Measurements from ENCODE around the gene TPK1. TPM values are rescaled to one million over a fixed set of nuclear protein-coding genes. Genes with fewer than 3 reads are reported as not detected.

Gene TPK1
- total RNA-seq, 1 donor from 2014 or later = 4.0 TPM

DNA sequence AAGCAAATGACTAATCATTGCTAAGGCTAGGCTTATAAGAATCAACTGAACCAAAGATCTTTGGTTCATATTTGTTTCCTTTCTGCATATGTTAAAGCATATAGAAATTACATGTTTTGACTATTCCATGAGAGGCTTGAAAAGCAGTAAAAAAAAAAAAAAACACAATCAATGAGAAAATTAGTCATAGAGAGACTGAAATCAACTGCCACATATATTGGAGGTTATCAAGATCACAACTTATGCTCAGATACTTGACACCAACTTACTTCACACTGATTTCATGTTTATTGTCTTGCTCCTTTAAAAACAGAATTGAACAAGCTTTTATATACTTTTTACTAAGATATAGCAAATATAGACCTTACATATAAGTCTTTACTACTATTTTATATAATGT is 161.3 kb downstream of the TPK1 start:
- H3K27me3 Mint-ChIP-seq (ENCODE audit: low read depth) = no peaks in the 10 kb centered on the region
- H3K9me3 Mint-ChIP-seq = no peaks in the 10 kb centered on the region
- no peaks in the 10 kb centered on the region for H3K36me3 Mint-ChIP-seq (ENCODE audit: low read depth)
- no peak for DNase-seq (ENCODE audit: low read depth, low spot score)
- no peak overlapping the region for H3K4me3 Mint-ChIP-seq
- TF ChIP-seq, protein P1, sequence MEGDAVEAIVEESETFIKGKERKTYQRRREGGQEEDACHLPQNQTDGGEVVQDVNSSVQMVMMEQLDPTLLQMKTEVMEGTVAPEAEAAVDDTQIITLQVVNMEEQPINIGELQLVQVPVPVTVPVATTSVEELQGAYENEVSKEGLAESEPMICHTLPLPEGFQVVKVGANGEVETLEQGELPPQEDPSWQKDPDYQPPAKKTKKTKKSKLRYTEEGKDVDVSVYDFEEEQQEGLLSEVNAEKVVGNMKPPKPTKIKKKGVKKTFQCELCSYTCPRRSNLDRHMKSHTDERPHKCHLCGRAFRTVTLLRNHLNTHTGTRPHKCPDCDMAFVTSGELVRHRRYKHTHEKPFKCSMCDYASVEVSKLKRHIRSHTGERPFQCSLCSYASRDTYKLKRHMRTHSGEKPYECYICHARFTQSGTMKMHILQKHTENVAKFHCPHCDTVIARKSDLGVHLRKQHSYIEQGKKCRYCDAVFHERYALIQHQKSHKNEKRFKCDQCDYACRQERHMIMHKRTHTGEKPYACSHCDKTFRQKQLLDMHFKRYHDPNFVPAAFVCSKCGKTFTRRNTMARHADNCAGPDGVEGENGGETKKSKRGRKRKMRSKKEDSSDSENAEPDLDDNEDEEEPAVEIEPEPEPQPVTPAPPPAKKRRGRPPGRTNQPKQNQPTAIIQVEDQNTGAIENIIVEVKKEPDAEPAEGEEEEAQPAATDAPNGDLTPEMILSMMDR (conservative IDR thresholded peaks at IDR 0.05) = no peak
- H3K4me1 Mint-ChIP-seq = no peaks in the 10 kb centered on the region
- H3K27ac Mint-ChIP-seq (ENCODE audit: unreplicated experiment) = no peak overlapping the region

DNA sequence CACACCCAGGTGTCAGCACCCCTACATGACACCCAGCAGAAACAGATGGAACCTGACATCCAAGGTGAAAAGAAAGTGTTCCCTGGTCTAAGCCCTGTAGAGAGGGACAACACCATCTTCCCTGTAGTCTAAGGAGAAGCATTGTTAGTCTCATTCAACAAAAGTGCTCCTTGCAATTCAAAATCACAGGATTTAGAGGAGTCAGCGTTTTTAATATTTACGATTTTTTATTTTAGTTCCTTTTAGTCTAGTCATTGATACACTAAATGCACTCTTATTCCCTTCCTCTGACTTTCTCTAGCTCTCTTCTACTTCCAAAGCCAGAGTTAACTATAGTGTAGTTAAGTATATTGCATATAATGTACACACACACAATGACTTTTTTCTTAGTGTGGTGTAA is 163.0 kb downstream of the TPK1 start:
- Mint-ChIP-seq H3K27ac (ENCODE audit: unreplicated experiment) (no peak overlapping the region), H3K36me3 (ENCODE audit: low read depth) (no peaks in the 10 kb centered on the region), H3K4me1 (no peaks in the 10 kb centered on the region), H3K4me3 (no peak overlapping the region), H3K27me3 (ENCODE audit: low read depth) (no peaks in the 10 kb centered on the region), H3K9me3 (no peaks in the 10 kb centered on the region)
- DNase-seq (ENCODE audit: low read depth, low spot score) = no peak
- TF ChIP-seq, protein P1 (conservative IDR thresholded peaks at IDR 0.05) = no peak

DNA sequence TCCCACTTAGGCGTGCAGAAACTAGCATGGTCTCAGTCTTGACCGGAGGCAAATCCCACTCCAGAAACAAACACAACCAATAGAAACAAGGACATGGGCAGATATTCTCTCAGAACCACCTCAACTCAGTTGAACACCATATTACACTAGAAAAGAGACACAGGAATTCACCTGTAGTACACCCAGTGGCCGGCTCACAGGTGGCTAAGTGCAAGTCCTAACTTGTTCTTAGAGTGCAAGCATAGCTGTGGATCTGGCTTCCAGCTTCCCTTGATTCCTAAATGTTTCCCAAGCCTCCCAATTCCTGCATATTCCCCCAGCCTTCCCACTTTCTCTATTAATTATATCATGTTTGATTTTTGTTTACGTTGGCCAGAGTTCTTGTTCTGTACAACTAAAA is 164.4 kb downstream of the TPK1 start:
- no peak overlapping the region for H3K4me3 Mint-ChIP-seq
- no peaks in the 10 kb centered on the region for H3K27me3 Mint-ChIP-seq (ENCODE audit: low read depth)
- TF ChIP-seq, protein P1 (conservative IDR thresholded peaks at IDR 0.05) = no peak
- H3K36me3 Mint-ChIP-seq (ENCODE audit: low read depth) = no peaks in the 10 kb centered on the region
- H3K27ac Mint-ChIP-seq (ENCODE audit: unreplicated experiment) = no peak overlapping the region
- DNase-seq (ENCODE audit: low read depth, low spot score) = no peak
- H3K9me3 Mint-ChIP-seq = no peaks in the 10 kb centered on the region
- no peaks in the 10 kb centered on the region for H3K4me1 Mint-ChIP-seq

DNA sequence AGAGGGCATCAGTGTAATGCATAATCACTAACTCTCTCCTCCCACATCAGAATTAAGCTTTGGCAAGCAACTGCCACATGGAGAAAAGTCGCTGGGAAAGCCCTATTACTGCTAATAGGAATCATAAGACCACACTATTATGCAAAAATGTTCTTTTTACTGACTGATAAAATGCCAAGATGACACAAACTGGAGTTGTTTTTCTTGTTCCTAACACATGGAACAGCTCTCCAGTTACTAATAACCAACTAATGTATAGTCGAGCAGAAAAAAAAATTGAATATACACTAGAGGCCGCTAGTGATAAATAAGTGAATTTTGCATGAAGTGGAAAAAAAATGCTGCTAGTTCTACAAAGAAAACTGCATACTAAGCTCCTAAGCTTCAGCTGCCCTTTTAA is 165.6 kb downstream of the TPK1 start:
- H3K36me3 Mint-ChIP-seq (ENCODE audit: low read depth) = no peaks in the 10 kb centered on the region
- TF ChIP-seq, protein P1 (conservative IDR thresholded peaks at IDR 0.05) = no peak
- H3K27ac Mint-ChIP-seq (ENCODE audit: unreplicated experiment) = no peak overlapping the region
- H3K9me3 Mint-ChIP-seq = no peaks in the 10 kb centered on the region
- no peak overlapping the region for H3K4me3 Mint-ChIP-seq
- no peaks in the 10 kb centered on the region for H3K4me1 Mint-ChIP-seq
- H3K27me3 Mint-ChIP-seq (ENCODE audit: low read depth) = no peaks in the 10 kb centered on the region
- no peak for DNase-seq (ENCODE audit: low read depth, low spot score)

DNA sequence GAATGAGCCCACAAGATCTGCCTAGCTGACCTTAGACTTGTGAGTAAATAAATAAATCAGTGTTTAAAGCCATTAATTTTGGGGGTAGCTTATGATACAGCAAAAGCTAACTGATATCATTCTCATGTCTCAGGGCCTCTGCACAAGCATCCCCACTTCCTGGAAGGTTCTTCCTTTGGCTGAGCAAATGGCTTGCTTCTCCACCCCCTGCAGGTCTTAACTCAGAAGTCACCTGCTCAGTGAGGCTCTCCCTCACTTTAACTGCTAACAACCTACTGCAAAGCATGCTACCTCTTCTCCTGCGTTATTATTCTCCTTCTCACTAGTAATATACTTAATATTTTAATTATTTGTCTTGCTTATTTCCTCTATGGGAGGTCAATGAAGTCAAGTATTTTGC is 167.3 kb downstream of the TPK1 start:
- peaks cover 2% of the 10 kb centered on the region for H3K9me3 Mint-ChIP-seq
- H3K36me3 Mint-ChIP-seq (ENCODE audit: low read depth) = no peaks in the 10 kb centered on the region
- TF ChIP-seq, protein P1 (conservative IDR thresholded peaks at IDR 0.05) = no peak
- no peak for DNase-seq (ENCODE audit: low read depth, low spot score)
- H3K4me1 Mint-ChIP-seq = no peaks in the 10 kb centered on the region
- H3K27ac Mint-ChIP-seq (ENCODE audit: unreplicated experiment) = no peak overlapping the region
- H3K4me3 Mint-ChIP-seq = no peak overlapping the region
- H3K27me3 Mint-ChIP-seq (ENCODE audit: low read depth) = no peaks in the 10 kb centered on the region
